ENCODE measurements around the gene MEGF6.

Gene MEGF6

DNA sequence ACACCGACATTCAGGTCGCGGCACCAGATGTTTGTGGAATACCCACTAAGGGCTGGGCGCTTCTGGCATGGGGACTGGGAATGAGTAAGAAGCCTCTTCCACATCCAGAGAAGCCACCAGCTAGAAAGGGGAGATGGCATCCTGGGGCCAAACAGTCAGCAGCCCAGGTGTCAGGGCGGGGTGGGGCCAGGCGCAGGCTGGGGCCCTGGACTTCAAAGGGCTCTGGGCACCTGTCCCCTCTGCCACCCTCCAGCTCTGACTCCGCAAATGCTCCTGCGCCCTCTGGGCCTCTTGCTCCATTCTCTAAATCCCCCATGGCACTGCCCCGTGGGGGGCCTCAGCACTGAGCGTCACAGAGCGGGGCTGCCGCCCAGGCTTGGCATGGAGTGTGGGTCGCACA is 70.4 kb downstream of the MEGF6 start:
- DNase-seq (ENCODE audit: low spot score): no peak

- DNase-seq (ENCODE audit: low spot score): no peak
These were observed 71.4 kb downstream of the MEGF6 start for GRCh38 chr1:3539707-3540425.

- no peak for DNase-seq (ENCODE audit: low spot score)
These were observed 73.9 kb downstream of the MEGF6 start for GRCh38 chr1:3537359-3537758.

- DNase-seq (ENCODE audit: low spot score): no peak
These were observed 74.7 kb downstream of the MEGF6 start for GRCh38 chr1:3536420-3537195.

DNA sequence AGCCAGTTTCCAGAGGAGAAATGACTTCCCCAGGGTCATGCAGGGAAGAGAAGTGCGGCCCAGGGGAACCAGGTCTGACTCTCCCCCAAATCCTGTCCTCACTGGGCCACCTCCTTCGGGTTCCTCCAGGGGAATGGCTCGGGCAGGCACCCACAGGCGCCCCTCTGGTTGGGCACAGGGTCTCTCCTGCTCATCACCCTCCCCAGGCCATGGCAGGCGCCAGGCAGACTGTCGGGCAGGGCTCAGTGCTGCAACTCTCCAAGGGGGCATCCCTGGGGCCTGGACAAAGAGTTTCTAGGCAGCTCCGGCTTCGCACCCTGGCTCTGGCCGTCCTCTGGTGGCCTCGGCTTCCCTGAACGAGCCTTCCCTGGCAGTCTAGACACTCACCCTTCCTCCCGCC is 75.6 kb downstream of the MEGF6 start:
- DNase-seq (ENCODE audit: low spot score): no peak

- no peak for DNase-seq (ENCODE audit: low spot score)
These were observed 76.3 kb downstream of the MEGF6 start for GRCh38 chr1:3534803-3535637.

DNA sequence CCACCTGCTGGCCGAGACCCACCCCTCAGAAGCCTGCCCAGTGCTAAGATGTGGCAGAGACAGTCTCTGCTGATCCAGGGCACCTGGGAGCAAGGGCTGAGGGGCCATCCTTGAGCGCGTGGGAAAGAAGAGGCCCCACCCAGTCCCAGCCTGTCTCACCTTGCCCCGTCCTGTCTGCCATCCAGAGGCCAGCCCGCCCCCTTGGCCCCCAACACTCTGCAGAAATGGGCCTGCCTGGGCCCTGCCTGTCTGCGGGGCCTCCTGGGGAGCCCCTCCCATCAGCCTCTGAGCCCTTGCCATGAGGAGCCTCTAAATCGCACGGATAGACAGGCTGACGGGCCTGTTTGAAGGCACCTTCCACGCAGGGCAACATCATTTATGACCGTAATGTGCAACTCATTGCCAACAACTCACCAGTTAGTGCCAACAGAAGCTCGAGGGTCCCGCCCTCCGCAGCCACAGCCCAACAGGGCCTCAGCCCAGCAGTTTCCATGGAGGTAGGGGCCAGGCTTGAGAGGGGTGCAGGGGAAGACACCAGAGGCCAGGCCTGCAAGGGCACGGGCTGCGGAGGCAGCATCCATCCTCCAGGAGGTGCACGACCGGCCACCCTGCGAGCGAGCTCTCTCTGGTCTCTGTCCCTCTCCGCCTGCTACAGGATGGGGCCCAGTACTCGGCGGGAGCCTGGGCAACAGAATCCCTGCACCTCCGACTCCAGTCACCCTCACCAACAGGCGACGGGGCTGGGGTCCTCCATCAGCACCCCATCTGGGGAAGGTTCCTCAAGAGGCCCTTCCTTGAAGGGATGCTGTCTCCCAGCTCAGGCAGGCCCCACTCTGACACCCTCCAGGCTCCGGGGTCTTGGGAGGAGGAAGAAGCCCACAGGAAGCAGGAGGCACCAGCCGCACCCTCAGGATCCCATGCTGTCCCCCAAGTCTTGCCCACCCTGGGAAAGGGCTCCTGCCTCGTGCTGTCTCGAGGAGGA is 78.0 kb downstream of the MEGF6 start:
- DNase-seq (ENCODE audit: low spot score): no peak

DNA sequence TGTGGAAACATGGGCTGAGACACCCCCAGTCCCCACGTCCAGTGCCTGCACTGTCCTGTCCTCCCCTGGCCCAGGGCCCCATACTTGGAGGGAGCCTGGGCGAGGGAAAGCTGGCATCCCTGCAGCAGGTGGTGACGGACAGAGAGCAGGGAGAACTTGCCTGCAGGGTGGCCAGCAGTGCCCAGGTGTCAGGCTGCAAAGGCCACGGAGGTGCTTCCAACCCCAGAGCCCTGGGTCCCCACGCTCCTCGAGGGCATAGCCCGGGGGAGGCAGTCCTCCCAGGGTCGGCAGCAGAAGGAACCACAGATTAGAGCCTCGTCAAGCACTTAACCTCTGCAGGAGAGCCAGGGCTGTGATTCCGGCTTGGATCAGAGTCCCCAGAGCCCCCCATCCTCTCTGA is 79.4 kb downstream of the MEGF6 start:
- DNase-seq (ENCODE audit: low spot score): no peak

- no peak for DNase-seq (ENCODE audit: low spot score)
These were observed 80.1 kb downstream of the MEGF6 start for GRCh38 chr1:3530926-3531818.

- no peak for DNase-seq (ENCODE audit: low spot score)
These were observed 81.0 kb downstream of the MEGF6 start for GRCh38 chr1:3530086-3530925.

GRCh38 chr1:3529099-3529729 is 82.1 kb downstream of the MEGF6 start:
- DNase-seq (ENCODE audit: low spot score): no peak

DNA sequence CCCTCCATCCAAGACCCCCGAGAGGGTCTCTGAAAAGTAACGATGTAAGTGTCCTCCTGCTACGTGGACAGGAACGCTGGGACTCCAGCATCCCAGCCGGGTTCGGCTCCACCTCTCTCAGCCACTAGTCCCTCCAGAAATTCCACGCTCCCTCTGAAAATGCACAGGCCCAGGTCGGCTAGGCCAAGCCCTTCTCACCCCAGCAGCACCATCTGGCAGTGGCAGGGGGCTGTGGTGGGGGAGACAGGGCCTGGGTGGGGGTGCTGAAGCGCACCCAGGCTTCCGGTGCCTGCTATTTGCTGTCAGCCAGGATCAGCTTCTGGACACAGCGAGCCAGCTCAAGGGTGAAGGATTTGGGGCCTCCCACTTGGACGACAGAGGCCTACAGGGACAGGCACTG is 83.5 kb downstream of the MEGF6 start:
- DNase-seq (ENCODE audit: low spot score): no peak

DNA sequence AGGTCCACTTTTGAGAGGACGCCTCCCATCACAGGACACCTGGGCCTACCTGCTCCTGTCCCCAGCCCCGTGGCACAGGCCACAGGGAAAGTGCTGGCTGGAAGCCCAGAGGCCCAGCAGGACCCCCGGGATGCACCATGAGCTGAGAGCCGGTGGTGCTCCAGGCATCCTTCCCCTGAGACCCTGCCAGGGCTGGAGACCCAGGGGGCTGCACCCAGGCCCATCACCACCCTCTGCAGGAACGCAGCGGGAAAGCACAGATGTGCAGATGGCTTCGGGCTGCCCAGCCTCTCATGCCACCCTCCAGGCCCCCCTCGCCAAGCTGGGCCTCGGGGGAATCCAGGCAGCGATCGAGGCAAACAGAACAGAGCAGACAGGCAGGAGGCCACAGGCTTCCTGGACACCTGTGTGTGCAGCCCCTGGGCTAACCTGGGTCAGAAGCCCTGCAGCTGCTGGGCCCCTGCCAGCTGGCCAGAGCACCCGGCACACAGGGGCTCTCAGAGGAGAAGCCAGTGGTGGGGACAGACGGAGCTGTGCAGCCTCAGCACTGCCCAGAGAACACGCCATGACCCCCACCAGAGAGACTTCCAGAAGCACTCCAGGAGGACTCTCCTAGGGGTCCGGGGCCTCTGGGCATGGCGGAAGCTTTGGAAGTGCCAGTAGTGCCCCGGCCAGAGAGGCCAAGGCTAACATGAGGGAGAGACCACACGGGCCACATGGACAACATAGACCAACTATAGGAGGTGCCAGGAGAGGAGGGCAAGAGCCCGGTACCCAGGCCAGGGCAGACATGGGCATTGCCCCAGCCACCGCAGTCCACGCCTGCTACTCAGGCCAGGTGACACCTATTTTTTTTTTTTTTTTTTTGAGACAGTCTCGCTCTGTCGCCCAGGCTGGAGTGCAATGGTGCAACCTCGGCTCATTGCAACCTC is 85.5 kb downstream of the MEGF6 start:
- DNase-seq (ENCODE audit: low spot score): no peak

GRCh38 chr1:3524556-3525203 is 86.6 kb downstream of the MEGF6 start:
- DNase-seq (ENCODE audit: low spot score): no peak

GRCh38 chr1:3523980-3524379 is 87.3 kb downstream of the MEGF6 start:
- no peak for DNase-seq (ENCODE audit: low spot score)

GRCh38 chr1:3522564-3523265 is 88.6 kb downstream of the MEGF6 start:
- no peak for DNase-seq (ENCODE audit: low spot score)

Data from SK-N-DZ (cell line).